ENCODE data around the gene FOXO3.
A peak's percentile ranks its signal among the peaks of the same experiment; 100 is the strongest.

The FOXO3 gene

DNA sequence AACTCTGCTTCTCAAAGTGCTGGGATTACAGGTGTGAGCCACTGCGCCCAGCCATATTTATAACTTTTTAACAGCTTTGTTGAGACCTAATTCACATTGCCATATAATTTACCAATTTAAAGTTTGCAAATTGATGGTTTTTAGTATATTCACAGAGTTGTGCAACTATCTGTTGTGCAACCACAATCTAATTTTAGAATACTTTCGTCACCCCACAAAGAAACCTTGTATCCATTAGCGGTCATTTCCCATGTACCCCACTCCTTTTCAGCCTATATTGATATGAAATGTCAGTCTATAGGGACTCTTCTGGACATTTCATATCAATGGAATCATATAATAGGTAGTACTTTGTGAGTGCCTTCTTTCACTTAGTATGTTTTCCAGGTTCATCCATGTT is 55.8 kb downstream of the FOXO3 start:
- Mint-ChIP-seq H3K27me3 (no peaks in the 10 kb centered on the region), H3K4me3 (no peak overlapping the region), H3K36me3 (ENCODE audit: low read depth) (peaks cover 9% of the 10 kb centered on the region), H3K9me3 (peaks cover 9% of the 10 kb centered on the region), H3K4me1 (ENCODE audit: low read depth) (peaks cover 33% of the 10 kb centered on the region), H3K27ac (no peak overlapping the region)

DNA sequence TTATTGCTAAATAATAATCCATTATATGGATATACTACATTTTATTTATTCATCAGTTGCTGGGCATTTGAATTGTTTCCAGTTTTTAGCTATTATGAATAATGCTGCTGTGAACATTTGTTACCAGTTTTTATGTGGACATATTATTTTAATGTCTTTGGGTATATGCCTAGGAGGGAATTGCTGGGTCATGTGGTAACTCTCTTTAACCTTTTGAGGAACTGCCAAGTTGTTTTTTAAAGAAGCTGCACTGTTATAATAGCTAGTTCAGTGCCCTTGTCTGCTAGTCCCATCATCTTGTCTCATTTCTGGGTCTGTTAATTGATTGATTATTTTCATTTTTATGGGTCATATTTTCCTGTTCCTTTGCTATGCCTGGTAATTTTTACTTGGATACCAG is 56.3 kb downstream of the FOXO3 start:
- Mint-ChIP-seq H3K36me3 (ENCODE audit: low read depth) (peaks cover 9% of the 10 kb centered on the region), H3K4me1 (ENCODE audit: low read depth) (peaks cover 36% of the 10 kb centered on the region), H3K4me3 (no peak overlapping the region), H3K9me3 (peaks cover 9% of the 10 kb centered on the region), H3K27ac (no peak overlapping the region), H3K27me3 (no peaks in the 10 kb centered on the region)

DNA sequence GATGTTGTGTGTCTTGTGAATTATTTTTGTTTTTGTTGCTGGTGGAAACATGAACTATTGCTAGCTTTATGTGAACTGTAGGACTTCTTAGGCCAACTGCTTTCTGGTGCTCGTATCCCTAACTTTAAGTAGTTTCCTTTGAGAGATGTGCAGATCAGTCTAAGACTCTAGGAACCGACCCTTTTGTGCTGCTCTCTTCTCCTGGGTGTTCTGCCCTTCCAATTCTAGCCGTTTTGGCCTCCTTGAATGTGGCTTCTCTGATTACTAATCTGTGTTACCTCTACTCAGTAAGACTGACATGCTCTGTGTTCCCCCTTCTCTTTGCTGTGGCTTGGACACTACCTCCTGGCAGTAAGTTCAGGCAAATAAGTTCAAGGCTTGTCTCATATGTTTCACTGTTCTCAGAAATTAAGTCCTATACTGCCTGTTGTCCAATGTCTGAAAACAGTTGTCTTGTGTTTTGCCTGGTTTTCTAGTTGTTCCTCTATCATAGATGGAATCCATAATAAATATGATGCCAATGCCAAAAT is 58.0 kb downstream of the FOXO3 start:
- Mint-ChIP-seq H3K4me3 (no peak overlapping the region), H3K9me3 (no peaks in the 10 kb centered on the region), H3K36me3 (ENCODE audit: low read depth) (no peaks in the 10 kb centered on the region), H3K27me3 (no peaks in the 10 kb centered on the region), H3K27ac (no peak overlapping the region), H3K4me1 (ENCODE audit: low read depth) (peaks cover 49% of the 10 kb centered on the region)

DNA sequence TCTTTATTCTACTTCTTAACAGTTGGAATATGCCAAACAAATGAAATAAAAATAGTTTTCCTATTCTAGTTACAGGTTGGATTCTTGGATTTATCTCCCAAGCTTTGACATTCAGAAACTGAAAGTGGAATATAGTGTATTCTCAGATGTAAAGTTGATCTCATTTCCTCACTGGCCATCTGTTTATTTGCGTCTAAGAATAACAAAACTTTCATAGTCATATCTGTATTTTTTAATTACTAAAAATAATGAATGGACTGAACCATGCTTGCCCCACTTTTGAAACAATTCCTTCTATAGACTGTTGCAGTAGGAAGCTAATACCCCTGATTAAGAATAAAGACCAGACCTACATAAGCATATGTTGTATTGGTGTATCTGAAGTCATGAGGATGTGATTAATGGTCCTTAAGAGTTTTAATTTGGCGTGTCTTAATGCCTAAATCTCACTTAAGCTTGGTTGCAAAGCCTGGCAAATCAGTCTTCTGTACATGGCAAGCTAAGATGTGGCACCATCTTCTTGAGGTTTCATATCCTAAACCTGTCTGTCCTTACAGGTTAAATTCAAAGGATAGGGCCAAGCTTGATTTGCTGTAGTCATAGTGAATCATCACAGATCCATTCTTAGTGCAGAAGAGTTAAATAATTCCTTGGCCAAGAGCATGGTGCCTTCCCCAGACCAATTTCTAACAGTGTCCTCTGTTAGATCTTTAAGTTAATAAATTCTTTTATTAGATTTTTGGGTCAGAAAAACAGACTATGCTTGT is 58.9 kb downstream of the FOXO3 start:
- H3K27ac Mint-ChIP-seq: no peak overlapping the region
- H3K9me3 Mint-ChIP-seq: no peaks in the 10 kb centered on the region
- H3K27me3 Mint-ChIP-seq: no peaks in the 10 kb centered on the region
- no peak overlapping the region for H3K4me3 Mint-ChIP-seq
- H3K4me1 Mint-ChIP-seq (ENCODE audit: low read depth): peaks cover 48% of the 10 kb centered on the region
- H3K36me3 Mint-ChIP-seq (ENCODE audit: low read depth): no peaks in the 10 kb centered on the region

DNA sequence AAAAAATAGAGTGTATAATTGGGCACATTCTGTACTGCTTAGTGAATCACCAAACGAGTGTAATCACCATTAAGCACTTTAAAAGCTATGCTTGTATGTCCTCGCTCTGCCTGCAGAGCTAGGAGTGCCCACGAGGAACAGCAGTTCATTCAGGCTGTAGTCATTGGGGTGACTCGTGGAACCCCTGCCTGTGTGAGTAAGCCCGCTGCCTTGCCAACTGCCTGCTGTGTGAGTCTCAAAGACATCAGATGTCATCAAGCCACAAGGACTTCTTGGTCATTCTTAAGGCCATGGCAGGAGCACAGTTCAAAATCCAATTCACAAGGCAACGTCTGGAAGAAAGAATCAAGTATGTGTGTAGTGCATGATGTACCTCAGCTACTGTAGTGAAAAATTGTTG is 60.4 kb downstream of the FOXO3 start:
- no peaks in the 10 kb centered on the region for H3K27me3 Mint-ChIP-seq
- no peak overlapping the region for H3K27ac Mint-ChIP-seq
- H3K4me1 Mint-ChIP-seq (ENCODE audit: low read depth): peaks cover 48% of the 10 kb centered on the region
- no peak overlapping the region for H3K4me3 Mint-ChIP-seq
- H3K36me3 Mint-ChIP-seq (ENCODE audit: low read depth): no peaks in the 10 kb centered on the region
- H3K9me3 Mint-ChIP-seq: no peaks in the 10 kb centered on the region

DNA sequence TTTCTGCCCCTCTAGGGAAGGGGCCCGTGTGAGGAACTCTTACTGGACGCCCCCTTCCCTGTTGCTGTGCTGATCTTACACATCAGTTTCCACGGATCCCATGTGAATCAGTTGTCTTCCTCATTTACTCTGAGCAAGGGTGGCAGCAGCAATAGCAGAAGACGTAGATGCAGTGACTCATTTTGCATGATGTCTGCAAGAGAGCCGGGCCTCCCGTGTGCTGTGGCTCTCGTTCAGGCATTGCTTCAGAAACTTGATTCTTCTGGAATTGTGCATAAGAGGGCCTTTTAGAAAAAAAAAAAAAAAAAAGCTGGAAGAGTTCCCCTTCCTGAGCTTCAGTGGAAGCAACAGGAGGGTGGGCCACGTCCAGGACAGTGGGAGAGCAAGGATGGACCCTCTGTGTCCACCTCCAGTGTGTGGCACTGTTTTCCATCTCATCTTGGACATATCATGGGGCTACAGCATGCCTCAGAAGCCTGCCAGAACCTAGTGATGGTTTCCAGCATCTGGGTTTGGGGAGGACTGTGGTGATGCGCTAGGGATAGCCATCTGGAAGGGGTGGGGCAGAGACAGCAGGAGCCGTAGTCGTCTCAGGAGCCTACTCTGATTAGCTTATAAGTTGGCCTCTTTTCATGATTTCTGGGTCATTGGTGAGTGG is 62.1 kb downstream of the FOXO3 start:
- Mint-ChIP-seq H3K36me3 (ENCODE audit: low read depth) (no peaks in the 10 kb centered on the region), H3K27ac (no peak overlapping the region), H3K4me3 (no peak overlapping the region), H3K9me3 (no peaks in the 10 kb centered on the region), H3K27me3 (no peaks in the 10 kb centered on the region), H3K4me1 (ENCODE audit: low read depth) (peaks cover 61% of the 10 kb centered on the region)

DNA sequence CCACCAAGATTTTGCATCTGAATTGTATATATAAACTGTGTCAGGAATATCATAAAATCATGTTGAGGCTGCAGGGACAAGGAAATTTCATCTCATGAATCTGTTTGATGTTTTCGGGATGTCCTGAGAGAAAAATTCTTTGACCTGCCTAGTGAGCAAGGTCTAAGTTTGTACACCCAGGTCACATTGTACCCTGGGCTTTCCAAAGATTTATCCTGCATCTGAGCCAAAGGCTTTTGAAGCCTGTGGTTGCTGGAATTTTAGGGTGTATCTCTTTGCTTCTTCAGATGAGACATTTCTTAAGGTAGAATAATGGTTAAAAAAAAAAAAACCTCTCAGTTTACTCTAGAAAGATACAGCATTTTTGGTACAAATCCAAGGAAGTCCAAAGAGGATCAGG is 63.3 kb downstream of the FOXO3 start:
- H3K4me3 Mint-ChIP-seq: no peak overlapping the region
- no peaks in the 10 kb centered on the region for H3K36me3 Mint-ChIP-seq (ENCODE audit: low read depth)
- no peaks in the 10 kb centered on the region for H3K9me3 Mint-ChIP-seq
- H3K4me1 Mint-ChIP-seq (ENCODE audit: low read depth): peaks cover 61% of the 10 kb centered on the region
- no peak overlapping the region for H3K27ac Mint-ChIP-seq
- H3K27me3 Mint-ChIP-seq: no peaks in the 10 kb centered on the region

DNA sequence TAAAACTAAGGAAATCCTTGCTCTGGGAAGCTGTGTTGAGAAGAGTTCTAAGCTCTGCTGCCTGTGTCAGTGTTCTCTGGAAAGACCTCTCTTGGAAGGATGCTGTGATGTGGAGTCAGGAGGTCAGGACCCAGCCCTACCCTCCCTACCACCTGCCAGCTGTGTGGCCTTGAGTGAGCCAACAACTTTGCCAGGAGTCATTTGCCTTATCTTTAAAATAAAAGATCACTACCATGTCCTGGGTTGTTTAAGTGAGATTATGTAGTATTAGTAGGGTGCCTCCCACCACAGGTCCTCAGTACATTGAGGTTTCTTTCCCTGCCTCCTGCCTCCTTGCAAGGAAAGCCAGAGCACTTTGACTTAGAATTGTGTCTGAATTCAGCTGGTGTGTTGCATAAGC is 64.9 kb downstream of the FOXO3 start:
- Mint-ChIP-seq H3K9me3 (no peaks in the 10 kb centered on the region), H3K27ac (no peak overlapping the region), H3K27me3 (no peaks in the 10 kb centered on the region), H3K4me1 (ENCODE audit: low read depth) (peaks cover 61% of the 10 kb centered on the region), H3K36me3 (ENCODE audit: low read depth) (no peaks in the 10 kb centered on the region), H3K4me3 (no peak overlapping the region)

DNA sequence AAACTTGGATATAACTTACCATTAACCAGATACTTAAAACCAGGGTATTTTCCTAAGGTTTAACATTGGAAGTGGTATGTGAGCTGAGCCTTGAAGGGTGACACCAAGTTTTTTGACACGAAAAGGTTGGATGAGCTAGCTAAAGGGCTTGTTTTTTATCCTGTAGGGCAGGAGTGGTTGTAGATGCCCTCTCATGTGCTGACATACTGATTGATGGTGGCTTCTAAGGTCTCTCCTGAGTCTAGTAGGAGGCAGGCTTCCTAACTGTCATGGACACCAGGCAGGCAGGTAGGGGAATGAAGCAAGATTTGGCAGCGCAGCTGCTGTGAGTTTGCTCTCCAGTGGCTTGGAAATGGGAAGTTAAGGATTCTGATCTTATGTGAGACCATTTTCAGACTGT is 66.1 kb downstream of the FOXO3 start:
- Mint-ChIP-seq H3K27me3 (no peaks in the 10 kb centered on the region), H3K27ac (no peak overlapping the region), H3K9me3 (no peaks in the 10 kb centered on the region), H3K4me1 (ENCODE audit: low read depth) (peaks cover 64% of the 10 kb centered on the region), H3K36me3 (ENCODE audit: low read depth) (no peaks in the 10 kb centered on the region), H3K4me3 (no peak overlapping the region)

DNA sequence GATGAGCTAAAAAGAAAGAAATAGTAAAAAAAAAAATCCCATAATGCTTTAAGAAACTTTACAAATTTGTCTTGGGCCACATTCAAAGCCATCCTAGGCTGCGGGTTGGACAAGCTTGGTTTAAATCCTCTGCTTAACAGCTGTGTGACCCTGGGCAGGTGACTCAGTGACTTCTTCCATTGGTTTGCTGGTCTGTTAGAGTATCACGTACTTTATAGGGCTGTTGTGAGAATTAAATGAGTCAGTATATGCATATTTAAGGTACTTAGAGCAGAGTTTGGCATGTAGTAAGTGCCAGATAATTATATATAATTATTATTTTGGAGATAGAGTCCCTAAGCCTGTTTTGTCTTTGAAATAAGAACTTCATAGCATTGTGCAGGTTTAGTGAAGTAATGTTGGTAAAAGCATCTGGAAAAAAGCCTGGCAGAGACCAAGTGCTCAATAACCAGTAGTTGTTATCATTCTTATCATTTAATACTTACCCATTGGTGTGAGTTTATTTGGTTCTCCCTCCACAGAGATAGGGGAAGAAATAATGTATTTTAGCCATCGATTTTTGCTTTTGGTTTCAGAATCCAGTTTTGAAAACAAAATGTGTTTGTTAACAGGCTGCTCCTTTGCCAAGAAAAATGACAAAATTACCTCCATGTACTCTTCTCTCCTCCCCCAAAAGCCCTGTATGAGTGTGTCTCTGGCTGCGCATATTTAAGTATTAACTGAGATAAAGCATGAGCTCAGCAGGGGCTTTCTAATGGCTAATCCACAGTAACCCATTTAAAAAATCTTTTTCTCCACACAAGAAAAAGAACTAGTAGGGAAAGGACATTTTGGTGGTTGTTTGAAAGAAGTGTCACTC is 67.2 kb downstream of the FOXO3 start:
- no peak overlapping the region for H3K27ac Mint-ChIP-seq
- H3K4me1 Mint-ChIP-seq (ENCODE audit: low read depth): peaks cover 57% of the 10 kb centered on the region
- H3K9me3 Mint-ChIP-seq: no peaks in the 10 kb centered on the region
- H3K27me3 Mint-ChIP-seq: no peaks in the 10 kb centered on the region
- H3K4me3 Mint-ChIP-seq: no peak overlapping the region
- H3K36me3 Mint-ChIP-seq (ENCODE audit: low read depth): no peaks in the 10 kb centered on the region

DNA sequence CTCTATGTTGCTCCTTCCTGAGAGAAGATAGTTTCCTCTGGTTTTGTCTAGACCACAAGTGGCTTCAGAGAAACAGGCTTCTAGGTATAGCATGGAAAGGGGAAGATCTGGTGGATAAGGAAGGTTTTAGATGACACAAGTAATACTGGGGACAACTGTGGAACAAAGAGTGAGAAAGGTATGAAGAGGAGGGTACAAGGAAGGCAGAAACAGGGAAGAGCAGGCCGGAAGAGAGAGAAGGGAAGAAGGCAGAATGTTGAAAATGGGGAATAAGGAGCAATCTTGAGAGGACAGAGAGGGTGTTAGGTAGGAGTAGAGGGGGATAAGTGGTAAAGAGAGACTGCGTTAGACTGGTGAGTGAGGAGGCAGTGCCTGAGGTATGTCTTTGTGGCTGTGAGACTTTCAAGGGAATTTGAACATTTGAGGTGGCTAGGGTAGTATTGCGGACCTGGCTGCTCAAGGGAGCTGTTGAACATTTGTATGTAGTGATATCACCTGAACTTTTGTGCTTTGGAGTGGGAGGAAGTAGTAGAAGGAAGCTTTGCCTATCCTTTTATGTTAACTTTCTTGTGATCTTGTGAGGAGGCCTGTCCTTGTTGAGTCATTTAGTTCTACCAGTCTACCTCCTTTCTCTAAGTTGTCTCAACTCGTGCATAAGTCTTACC is 69.5 kb downstream of the FOXO3 start:
- H3K36me3 Mint-ChIP-seq (ENCODE audit: low read depth): no peaks in the 10 kb centered on the region
- H3K4me1 Mint-ChIP-seq (ENCODE audit: low read depth): peaks cover 53% of the 10 kb centered on the region
- H3K4me3 Mint-ChIP-seq: no peak overlapping the region

DNA sequence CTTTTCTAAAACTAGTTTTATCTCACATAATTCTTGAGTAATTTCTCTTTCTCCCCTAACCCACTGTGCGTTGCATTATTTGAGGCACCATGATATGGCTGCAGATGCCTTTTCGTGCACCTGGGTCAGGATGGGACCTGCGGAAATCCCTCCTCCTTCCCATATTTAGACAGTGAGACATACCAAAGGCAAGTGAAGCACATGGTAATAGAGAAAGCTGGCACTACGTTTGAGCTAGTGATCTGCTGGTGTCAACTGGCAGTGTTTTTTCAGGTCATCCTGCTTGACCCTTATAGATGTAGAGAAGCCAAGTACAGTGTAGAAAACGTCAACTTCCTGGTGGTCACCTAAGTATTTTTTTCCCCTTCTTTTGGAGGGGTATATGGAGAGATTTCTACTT is 71.7 kb downstream of the FOXO3 start:
- no peaks in the 10 kb centered on the region for H3K36me3 Mint-ChIP-seq (ENCODE audit: low read depth)
- no peaks in the 10 kb centered on the region for H3K27me3 Mint-ChIP-seq
- peaks cover 62% of the 10 kb centered on the region for H3K4me1 Mint-ChIP-seq (ENCODE audit: low read depth)
- no peaks in the 10 kb centered on the region for H3K9me3 Mint-ChIP-seq
- no peak overlapping the region for H3K27ac Mint-ChIP-seq
- no peak overlapping the region for H3K4me3 Mint-ChIP-seq

More for the DNA sequence above, 69.5 kb downstream of the FOXO3 start:
- Mint-ChIP-seq H3K27me3 (no peaks in the 10 kb centered on the region), H3K27ac (peak overlapping the region; percentile 52), H3K9me3 (no peaks in the 10 kb centered on the region)

DNA sequence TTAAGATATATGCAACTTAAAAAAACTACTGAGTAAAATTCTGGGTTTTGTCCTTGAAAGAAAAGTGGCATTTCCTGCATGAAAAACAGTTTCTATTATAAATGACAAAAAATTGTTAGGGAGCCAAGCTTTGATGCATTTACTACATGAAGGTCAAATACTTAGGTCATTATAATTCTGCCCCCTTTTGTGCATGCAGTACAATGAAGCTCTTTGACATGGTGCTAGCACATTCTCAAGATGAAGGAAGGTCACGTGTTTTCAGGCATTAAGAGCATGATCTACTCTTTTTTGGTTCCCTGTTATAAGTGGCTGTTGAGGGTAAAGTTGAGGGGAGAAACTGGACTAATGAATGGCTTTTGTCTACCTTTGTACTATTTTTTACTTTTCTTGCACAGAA is 72.7 kb downstream of the FOXO3 start:
- no peak overlapping the region for H3K4me3 Mint-ChIP-seq
- no peaks in the 10 kb centered on the region for H3K27me3 Mint-ChIP-seq
- H3K27ac Mint-ChIP-seq: no peak overlapping the region
- peaks cover 61% of the 10 kb centered on the region for H3K4me1 Mint-ChIP-seq (ENCODE audit: low read depth)
- H3K36me3 Mint-ChIP-seq (ENCODE audit: low read depth): no peaks in the 10 kb centered on the region
- no peaks in the 10 kb centered on the region for H3K9me3 Mint-ChIP-seq

DNA sequence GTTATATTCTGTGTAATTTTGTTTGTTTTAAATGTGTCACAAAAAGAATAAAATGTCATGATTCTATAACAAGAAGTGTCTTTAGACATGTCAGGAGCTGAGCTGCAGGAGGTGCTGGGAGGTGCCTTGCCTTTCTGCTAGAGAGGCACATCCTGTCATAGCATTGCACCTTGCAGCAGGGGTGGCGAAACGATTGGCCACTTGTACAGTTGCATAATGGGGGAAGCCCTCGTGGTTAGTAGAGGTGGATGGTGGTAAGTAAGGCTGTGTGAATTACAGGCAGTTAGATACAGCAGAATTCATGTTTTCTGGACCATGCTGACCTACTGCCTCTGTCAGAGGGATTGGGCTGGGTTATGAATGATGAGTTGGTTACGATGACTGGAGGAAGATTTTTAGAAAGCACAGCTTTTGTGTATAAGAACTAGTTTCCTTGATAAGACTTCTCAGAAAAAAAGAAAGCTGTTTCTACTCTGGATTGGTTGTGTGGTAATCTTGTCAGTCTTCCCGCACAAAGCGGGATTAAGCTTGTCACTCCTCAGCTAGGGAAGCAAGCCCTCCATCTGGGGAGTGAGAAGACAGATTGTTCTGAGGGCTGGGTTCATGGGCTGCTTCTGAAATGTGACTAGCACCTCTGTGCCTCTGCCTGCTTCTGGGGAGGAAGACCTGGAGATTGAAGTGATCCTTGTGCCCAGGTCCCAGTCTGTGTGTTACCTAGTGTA is 74.9 kb downstream of the FOXO3 start:
- H3K4me3 Mint-ChIP-seq: no peak overlapping the region
- H3K4me1 Mint-ChIP-seq (ENCODE audit: low read depth): peaks cover 49% of the 10 kb centered on the region
- no peaks in the 10 kb centered on the region for H3K27me3 Mint-ChIP-seq
- no peaks in the 10 kb centered on the region for H3K36me3 Mint-ChIP-seq (ENCODE audit: low read depth)
- no peak overlapping the region for H3K27ac Mint-ChIP-seq
- H3K9me3 Mint-ChIP-seq: no peaks in the 10 kb centered on the region
